Gastroesophageal sphincter (tissue), 3 donors: ENCODE measurements around the gene CPVL.

ENCODE experiments used
- CTCF ChIP-seq, 4 experiments: fragments of 200-600 bp in 2 of 4; fragments of 450-650 bp in 2 of 4; sonication (generic) in 1 of 4; IDR thresholded peaks; one replicate each; pipeline ENCODE4 v1.5.1; 2017 to 2019; ENCODE audit warnings: antibody characterized with exemption in 4 of 4, mild to moderate bottlenecking in 2 of 4, moderate library complexity in 2 of 4
- EP300 ChIP-seq: sonication (generic); formaldehyde crosslinking; IDR thresholded peaks from one replicate; pipeline ENCODE4 v1.6.1; 2017; ENCODE audit warnings: antibody characterized with exemption, mild to moderate bottlenecking

- no peak for TF ChIP-seq CTCF (IDR thresholded peaks at IDR 0.05)
- no peak for TF ChIP-seq EP300
Measured at GRCh38 chr7:29043576-29043975, 102.8 kb downstream of the CPVL start.
